ENCODE measurements around the gene SDF4. TPM values are rescaled to one million over a fixed set of nuclear protein-coding genes. Genes with fewer than 3 reads are reported as not detected.
A peak's percentile ranks its signal among the peaks of the same experiment; 100 is the strongest.

SDF4 gene
- total RNA-seq, 1 donor from 2014 or later: 28.2 TPM

GRCh38 chr1:1272341-1273208 lies 40.8 kb upstream of the SDF4 start:
- Histone ChIP-seq H3K4me1 (ENCODE audit: control insufficient read depth in 3 of 3, insufficient read depth in 3 of 3, low read length in 3 of 3) (peaks cover 38 to 48% (median 40%) of the 10 kb centered on the region in 3 donors), H3K27me3 (ENCODE audit: control insufficient read depth in 3 of 3, insufficient read depth in 3 of 3, low read length in 3 of 3) (no peaks in the 10 kb centered on the region), H3K4me3 (ENCODE audit: low read length in 3 of 3) (peak overlapping the region; percentile 86 to 93 (median 90)), H3K27ac (ENCODE audit: low read depth, low read length) (peak overlapping the region; percentile 69), H3K9ac (ENCODE audit: low read depth in 1 of 3, low read length in 3 of 3) (peak overlapping the region; percentile 90 to 98 (median 95)), H3K36me3 (ENCODE audit: control insufficient read depth in 3 of 3, insufficient read depth in 3 of 3, low read length in 3 of 3) (peaks cover 2 to 8% (median 6%) of the 10 kb centered on the region in 3 donors), H3K9me3 (ENCODE audit: control insufficient read depth in 3 of 3, low read length in 3 of 3) (no peaks in the 10 kb centered on the region)

- peak overlapping the region; percentile 30 for H3K27ac ChIP-seq (ENCODE audit: low read depth, low read length)
Observed at GRCh38 chr1:1270813-1271212, 39.0 kb upstream of the SDF4 start.

GRCh38 chr1:1268284-1268682 lies 36.5 kb upstream of the SDF4 start:
- peaks cover 10 to 24% (median 20%) of the 10 kb centered on the region in 3 donors for H3K36me3 ChIP-seq (ENCODE audit: control insufficient read depth in 3 of 3, insufficient read depth in 3 of 3, low read length in 3 of 3)
- no peak overlapping the region for H3K4me3 ChIP-seq (ENCODE audit: low read length in 3 of 3)
- H3K9me3 ChIP-seq (ENCODE audit: control insufficient read depth in 3 of 3, low read length in 3 of 3): no peaks in the 10 kb centered on the region
- no peak overlapping the region for H3K27ac ChIP-seq (ENCODE audit: low read depth, low read length)
- H3K9ac ChIP-seq (ENCODE audit: low read depth in 1 of 3, low read length in 3 of 3): no peak overlapping the region
- no peaks in the 10 kb centered on the region for H3K27me3 ChIP-seq (ENCODE audit: control insufficient read depth in 3 of 3, insufficient read depth in 3 of 3, low read length in 3 of 3)
- peaks cover 32 to 35% (median 32%) of the 10 kb centered on the region in 3 donors for H3K4me1 ChIP-seq (ENCODE audit: control insufficient read depth in 3 of 3, insufficient read depth in 3 of 3, low read length in 3 of 3)

More at GRCh38 chr1:1270813-1271212, 39.0 kb upstream of the SDF4 start:
- peaks cover 38 to 48% (median 40%) of the 10 kb centered on the region in 3 donors for H3K4me1 ChIP-seq (ENCODE audit: control insufficient read depth in 3 of 3, insufficient read depth in 3 of 3, low read length in 3 of 3)
- H3K9me3 ChIP-seq (ENCODE audit: control insufficient read depth in 3 of 3, low read length in 3 of 3): no peaks in the 10 kb centered on the region
- H3K4me3 ChIP-seq (ENCODE audit: low read length in 3 of 3): peak overlapping the region; percentile 32 to 52 (median 45)
- H3K9ac ChIP-seq (ENCODE audit: low read depth in 1 of 3, low read length in 3 of 3): peak overlapping the region; percentile 36 to 70 (median 36)
- H3K27me3 ChIP-seq (ENCODE audit: control insufficient read depth in 3 of 3, insufficient read depth in 3 of 3, low read length in 3 of 3): no peaks in the 10 kb centered on the region
- peaks cover 3 to 15% (median 12%) of the 10 kb centered on the region in 3 donors for H3K36me3 ChIP-seq (ENCODE audit: control insufficient read depth in 3 of 3, insufficient read depth in 3 of 3, low read length in 3 of 3)

GRCh38 chr1:1267488-1268283 lies 35.9 kb upstream of the SDF4 start:
- H3K9ac ChIP-seq (ENCODE audit: low read depth in 1 of 3, low read length in 3 of 3): no peak overlapping the region
- H3K36me3 ChIP-seq (ENCODE audit: control insufficient read depth in 3 of 3, insufficient read depth in 3 of 3, low read length in 3 of 3): peaks cover 15 to 30% (median 25%) of the 10 kb centered on the region in 3 donors
- no peaks in the 10 kb centered on the region for H3K9me3 ChIP-seq (ENCODE audit: control insufficient read depth in 3 of 3, low read length in 3 of 3)
- no peaks in the 10 kb centered on the region for H3K27me3 ChIP-seq (ENCODE audit: control insufficient read depth in 3 of 3, insufficient read depth in 3 of 3, low read length in 3 of 3)
- H3K27ac ChIP-seq (ENCODE audit: low read depth, low read length): no peak overlapping the region
- peaks cover 29 to 30% (median 29%) of the 10 kb centered on the region in 3 donors for H3K4me1 ChIP-seq (ENCODE audit: control insufficient read depth in 3 of 3, insufficient read depth in 3 of 3, low read length in 3 of 3)
- no peak overlapping the region for H3K4me3 ChIP-seq (ENCODE audit: low read length in 3 of 3)

GRCh38 chr1:1264868-1265272 lies 33.1 kb upstream of the SDF4 start:
- no peaks in the 10 kb centered on the region for H3K27me3 ChIP-seq (ENCODE audit: control insufficient read depth in 3 of 3, insufficient read depth in 3 of 3, low read length in 3 of 3)

GRCh38 chr1:1264026-1264425 lies 32.2 kb upstream of the SDF4 start:
- Histone ChIP-seq H3K4me3 (ENCODE audit: low read length in 3 of 3) (no peak overlapping the region), H3K4me1 (ENCODE audit: control insufficient read depth in 3 of 3, insufficient read depth in 3 of 3, low read length in 3 of 3) (peaks cover 0 to 2% (median 0%) of the 10 kb centered on the region in 3 donors), H3K36me3 (ENCODE audit: control insufficient read depth in 3 of 3, insufficient read depth in 3 of 3, low read length in 3 of 3) (peaks cover 43 to 54% (median 52%) of the 10 kb centered on the region in 3 donors), H3K27me3 (ENCODE audit: control insufficient read depth in 3 of 3, insufficient read depth in 3 of 3, low read length in 3 of 3) (no peaks in the 10 kb centered on the region), H3K9ac (ENCODE audit: low read depth in 1 of 3, low read length in 3 of 3) (no peak overlapping the region), H3K27ac (ENCODE audit: low read depth, low read length) (no peak overlapping the region), H3K9me3 (ENCODE audit: control insufficient read depth in 3 of 3, low read length in 3 of 3) (no peaks in the 10 kb centered on the region)

More at GRCh38 chr1:1264868-1265272, 33.1 kb upstream of the SDF4 start:
- peaks cover 37 to 48% (median 45%) of the 10 kb centered on the region in 3 donors for H3K36me3 ChIP-seq (ENCODE audit: control insufficient read depth in 3 of 3, insufficient read depth in 3 of 3, low read length in 3 of 3)
- H3K9me3 ChIP-seq (ENCODE audit: control insufficient read depth in 3 of 3, low read length in 3 of 3): no peaks in the 10 kb centered on the region
- H3K4me3 ChIP-seq (ENCODE audit: low read length in 3 of 3): no peak overlapping the region
- H3K4me1 ChIP-seq (ENCODE audit: control insufficient read depth in 3 of 3, insufficient read depth in 3 of 3, low read length in 3 of 3): peaks cover 2 to 3% (median 2%) of the 10 kb centered on the region in 3 donors
- H3K9ac ChIP-seq (ENCODE audit: low read depth in 1 of 3, low read length in 3 of 3): peak overlapping the region in 1 of 3 donors; percentile 16
- H3K27ac ChIP-seq (ENCODE audit: low read depth, low read length): no peak overlapping the region

- no peaks in the 10 kb centered on the region for H3K9me3 ChIP-seq (ENCODE audit: control insufficient read depth in 3 of 3, low read length in 3 of 3)
Observed at GRCh38 chr1:1262758-1263157, 31.0 kb upstream of the SDF4 start.

GRCh38 chr1:1262071-1262470 lies 30.3 kb upstream of the SDF4 start:
- H3K27me3 ChIP-seq (ENCODE audit: control insufficient read depth in 3 of 3, insufficient read depth in 3 of 3, low read length in 3 of 3): no peaks in the 10 kb centered on the region
- H3K9ac ChIP-seq (ENCODE audit: low read depth in 1 of 3, low read length in 3 of 3): no peak overlapping the region
- no peak overlapping the region for H3K27ac ChIP-seq (ENCODE audit: low read depth, low read length)
- peaks cover 0 to 6% (median 0%) of the 10 kb centered on the region in 3 donors for H3K4me1 ChIP-seq (ENCODE audit: control insufficient read depth in 3 of 3, insufficient read depth in 3 of 3, low read length in 3 of 3)
- H3K4me3 ChIP-seq (ENCODE audit: low read length in 3 of 3): no peak overlapping the region
- no peaks in the 10 kb centered on the region for H3K9me3 ChIP-seq (ENCODE audit: control insufficient read depth in 3 of 3, low read length in 3 of 3)
- peaks cover 46 to 48% (median 47%) of the 10 kb centered on the region in 3 donors for H3K36me3 ChIP-seq (ENCODE audit: control insufficient read depth in 3 of 3, insufficient read depth in 3 of 3, low read length in 3 of 3)

More at GRCh38 chr1:1262758-1263157, 31.0 kb upstream of the SDF4 start:
- H3K9ac ChIP-seq (ENCODE audit: low read depth in 1 of 3, low read length in 3 of 3): no peak overlapping the region
- no peaks in the 10 kb centered on the region for H3K27me3 ChIP-seq (ENCODE audit: control insufficient read depth in 3 of 3, insufficient read depth in 3 of 3, low read length in 3 of 3)
- peaks cover 46 to 54% (median 54%) of the 10 kb centered on the region in 3 donors for H3K36me3 ChIP-seq (ENCODE audit: control insufficient read depth in 3 of 3, insufficient read depth in 3 of 3, low read length in 3 of 3)
- no peak overlapping the region for H3K4me3 ChIP-seq (ENCODE audit: low read length in 3 of 3)
- H3K4me1 ChIP-seq (ENCODE audit: control insufficient read depth in 3 of 3, insufficient read depth in 3 of 3, low read length in 3 of 3): peaks cover 0 to 6% (median 0%) of the 10 kb centered on the region in 3 donors
- no peak overlapping the region for H3K27ac ChIP-seq (ENCODE audit: low read depth, low read length)

GRCh38 chr1:1260843-1261560 lies 29.2 kb upstream of the SDF4 start:
- H3K9me3 ChIP-seq (ENCODE audit: control insufficient read depth in 3 of 3, low read length in 3 of 3): no peaks in the 10 kb centered on the region
- no peaks in the 10 kb centered on the region for H3K27me3 ChIP-seq (ENCODE audit: control insufficient read depth in 3 of 3, insufficient read depth in 3 of 3, low read length in 3 of 3)
- H3K36me3 ChIP-seq (ENCODE audit: control insufficient read depth in 3 of 3, insufficient read depth in 3 of 3, low read length in 3 of 3): peaks cover 48 to 51% (median 50%) of the 10 kb centered on the region in 3 donors
- no peak overlapping the region for H3K9ac ChIP-seq (ENCODE audit: low read depth in 1 of 3, low read length in 3 of 3)
- no peak overlapping the region for H3K27ac ChIP-seq (ENCODE audit: low read depth, low read length)
- peaks cover 0 to 6% (median 0%) of the 10 kb centered on the region in 3 donors for H3K4me1 ChIP-seq (ENCODE audit: control insufficient read depth in 3 of 3, insufficient read depth in 3 of 3, low read length in 3 of 3)
- no peak overlapping the region for H3K4me3 ChIP-seq (ENCODE audit: low read length in 3 of 3)
